Mucosa of descending colon (tissue), 3 donors: ENCODE results near the gene MAP4K5. TPM values are rescaled to one million over a fixed set of nuclear protein-coding genes. Genes with fewer than 3 reads are reported as not detected.

Experiments
- ATAC-seq: fragments of 200-7000 bp; cut with Tn5 transposase; one replicate; pipeline ENCODE4 v1.9.1; 2020; ENCODE audit warnings: mild to moderate bottlenecking, moderate library complexity
- DNase-seq, 3 donors: peaks; one replicate each; pipeline ENCODE4 v3.0.0-alpha.2; 2020
- H3K36me3 ChIP-seq: fragments of 200-600 bp; one replicate; pipeline ENCODE4 v1.8.0; 2021; ENCODE audit warnings: low read depth, mild to moderate bottlenecking
- H3K4me1 ChIP-seq: fragments of 200-600 bp; one replicate; pipeline ENCODE4 v1.8.0; 2021; ENCODE audit warnings: low read depth, mild to moderate bottlenecking
- H3K4me3 ChIP-seq: fragments of 200-600 bp; one replicate; pipeline ENCODE4 v1.8.0; 2021; ENCODE audit warnings: mild to moderate bottlenecking
- H3K9me3 ChIP-seq: fragments of 200-600 bp; one replicate; pipeline ENCODE4 v1.8.0; 2021; ENCODE audit warnings: mild to moderate bottlenecking
- CTCF ChIP-seq: fragments of 200-600 bp; IDR thresholded peaks from one replicate; pipeline ENCODE4 v1.8.0; 2022; ENCODE audit warnings: antibody characterized with exemption, mild to moderate bottlenecking
- intact Hi-C, 2 donors: fragments of 100-400 bp; cut with DNase I in 1 of 2; cut with micrococcal nuclease in 1 of 2; formaldehyde crosslinking; loops; one replicate each; pipeline versions ENCODE4 v1.11.0 to v1.11.1; 2022; cut with DNase I, micrococcal nuclease
- total RNA-seq, 3 donors: library from RNA; stranded (reverse); fragmentation: NEBNext Ultra II Directional in 2 of 3; extraction: Animal tissue kit (Norgen Biotek cat#: 25700) in 2 of 3; gene quantifications; one replicate each; pipeline versions ENCODE4 v1.2.1 to v1.2.4, GENCODE V29; 2021 to 2023
- donor health status: DM: no; HTN: no; CAD: no; lungs with moderate emphysema.
- donor health status: DM: no; HTN: no; CAD: no.
- donor health status: DM: no; HTN: yes; CAD: no.

The MAP4K5 gene
- total RNA-seq, 3 donors from 2014 or later: 42.2 to 65.8 (median 45.3) TPM

- no peak for TF ChIP-seq CTCF
- no peak for DNase-seq
- intact Hi-C loops: no loop called here
- H3K4me3 ChIP-seq: no peak overlapping the region
- H3K4me1 ChIP-seq: no peaks in the 10 kb centered on the region
- H3K9me3 ChIP-seq: no peaks in the 10 kb centered on the region
- ATAC-seq: no peak
- no peaks in the 10 kb centered on the region for H3K36me3 ChIP-seq
These were observed 84.9 kb downstream of the MAP4K5 start for GRCh38 chr14:50447461-50447860.

GRCh38 chr14:50434528-50434927 is 97.8 kb downstream of the MAP4K5 start:
- H3K4me3 ChIP-seq: no peak overlapping the region
- H3K9me3 ChIP-seq: no peaks in the 10 kb centered on the region
- no peak for TF ChIP-seq CTCF
- H3K36me3 ChIP-seq: no peaks in the 10 kb centered on the region
- no peak for ATAC-seq
- no peaks in the 10 kb centered on the region for H3K4me1 ChIP-seq
- no peak for DNase-seq
- intact Hi-C loops: no loop called here

- intact Hi-C loops: no loop called here
- ATAC-seq: no peak
These were observed 100.2 kb downstream of the MAP4K5 start for GRCh38 chr14:50432131-50432530.

GRCh38 chr14:50425816-50426215 is 106.6 kb downstream of the MAP4K5 start:
- TF ChIP-seq CTCF: no peak
- Histone ChIP-seq H3K9me3 (no peaks in the 10 kb centered on the region), H3K4me1 (no peaks in the 10 kb centered on the region), H3K4me3 (no peak overlapping the region), H3K36me3 (no peaks in the 10 kb centered on the region)
- no peak for ATAC-seq
- intact Hi-C loops: no loop called here
- DNase-seq: no peak

More at GRCh38 chr14:50432131-50432530, 100.2 kb downstream of the MAP4K5 start:
- no peaks in the 10 kb centered on the region for H3K36me3 ChIP-seq
- no peak for DNase-seq
- H3K4me3 ChIP-seq: no peak overlapping the region
- no peaks in the 10 kb centered on the region for H3K9me3 ChIP-seq
- no peak for TF ChIP-seq CTCF
- H3K4me1 ChIP-seq: no peaks in the 10 kb centered on the region

GRCh38 chr14:50425105-50425504 is 107.3 kb downstream of the MAP4K5 start:
- H3K4me1 ChIP-seq: no peaks in the 10 kb centered on the region
- TF ChIP-seq CTCF: no peak
- ATAC-seq (no peak), DNase-seq (no peak)
- intact Hi-C loops: no loop called here
- H3K36me3 ChIP-seq: no peaks in the 10 kb centered on the region
- H3K9me3 ChIP-seq: no peaks in the 10 kb centered on the region
- no peak overlapping the region for H3K4me3 ChIP-seq

- DNase-seq (no peak), ATAC-seq (no peak)
- Histone ChIP-seq H3K4me1 (no peaks in the 10 kb centered on the region), H3K9me3 (no peaks in the 10 kb centered on the region), H3K36me3 (no peaks in the 10 kb centered on the region), H3K4me3 (no peak overlapping the region)
- intact Hi-C loops: no loop called here
- TF ChIP-seq CTCF: no peak
These were observed 108.8 kb downstream of the MAP4K5 start for GRCh38 chr14:50423529-50423928.
